Aorta (tissue), 5 donors: ENCODE measurements around the gene GOLGA3. TPM values are rescaled to one million over a fixed set of nuclear protein-coding genes. Genes with fewer than 3 reads are reported as not detected.

Source experiments
- ATAC-seq: fragments of 200-7000 bp; cut with Tn5 transposase; one replicate; pipeline ENCODE4 v1.9.1; 2022; ENCODE audit warnings: moderate library complexity; ENCODE audit not compliant: low FRiP score
- DNase-seq, 2 donors: peaks; one replicate each; pipeline ENCODE4 v3.0.0-alpha.2; 2020
- H3K27ac ChIP-seq, 2 donors: one replicate each; pipeline ENCODE4 v1.5.1; 2013; ENCODE audit warnings: low read length in 2 of 2, mild to moderate bottlenecking in 2 of 2, moderate library complexity in 2 of 2, control low read depth in 1 of 2, inconsistent platforms in 1 of 2, low read depth in 1 of 2
- H3K27me3 ChIP-seq, 2 donors: one replicate each; pipeline ENCODE4 v1.6.1; 2013; ENCODE audit warnings: control low read depth in 1 of 2, low read length in 1 of 2, mild to moderate bottlenecking in 1 of 2, moderate library complexity in 1 of 2; ENCODE audit not compliant: insufficient read depth in 2 of 2, control insufficient read depth in 1 of 2
- H3K36me3 ChIP-seq, 2 donors: one replicate each; pipeline ENCODE4 v1.6.1; 2013; ENCODE audit warnings: control low read depth in 1 of 2, low read length in 1 of 2, mild to moderate bottlenecking in 1 of 2; ENCODE audit not compliant: insufficient read depth in 2 of 2, control insufficient read depth in 1 of 2
- H3K4me1 ChIP-seq, 2 donors: one replicate each; pipeline ENCODE4 v1.6.1; 2013; ENCODE audit warnings: low read length in 2 of 2, control low read depth in 1 of 2, mild to moderate bottlenecking in 1 of 2, moderate library complexity in 1 of 2; ENCODE audit not compliant: insufficient read depth in 2 of 2, control insufficient read depth in 1 of 2
- H3K4me3 ChIP-seq, 2 donors: one replicate each; pipeline ENCODE4 v1.5.1; 2013; ENCODE audit warnings: low read length in 2 of 2, control low read depth in 1 of 2, mild to moderate bottlenecking in 1 of 2
- H3K9me3 ChIP-seq: one replicate; pipeline ENCODE4 v1.6.1; 2013; ENCODE audit warnings: mild to moderate bottlenecking, low read length; ENCODE audit not compliant: control insufficient read depth
- WGBS, 2 donors: extraction: QIAGEN DNeasy Blood & Tissue Kit; methylation state at CpG; one replicate each; pipeline ENCODE4 v1.1.7; 2013; 5-methylcytosine and 5-hydroxymethylcytosine counted together
- intact Hi-C, 2 donors: fragments of 100-400 bp; cut with DNase I; formaldehyde crosslinking; loops; one replicate each; pipeline versions ENCODE4 v1.14.2 to v1.15.0; 2022
- polyA plus RNA-seq, 2 donors: library from polyadenylated mRNA; stranded (reverse); fragments of 200-250 nt; gene quantifications; one replicate each; pipeline ENCODE4 v1.2.3, GENCODE V29; 2013
- total RNA-seq, 2 donors: library from RNA; stranded (reverse); fragmentation: NEBNext Ultra II Directional; extraction: Animal tissue kit (Norgen Biotek cat#: 25700); gene quantifications; one replicate each; pipeline ENCODE4 v1.2.1, GENCODE V29; 2021
- donor health status: healthy with polysubstance abuse.
- donor health status: Bipolar disorder and iron deficiency.
- donor health status: DM: no; HTN: no; CAD: no.
- donor health status: DM: no; HTN: no; CAD: no.
- donor health status: DM: yes; HTN: yes; CAD: no.

Gene GOLGA3
- total and polyA plus RNA-seq, 4 donors, result 17.9 to 91.2 (median 52.4) TPM

DNA sequence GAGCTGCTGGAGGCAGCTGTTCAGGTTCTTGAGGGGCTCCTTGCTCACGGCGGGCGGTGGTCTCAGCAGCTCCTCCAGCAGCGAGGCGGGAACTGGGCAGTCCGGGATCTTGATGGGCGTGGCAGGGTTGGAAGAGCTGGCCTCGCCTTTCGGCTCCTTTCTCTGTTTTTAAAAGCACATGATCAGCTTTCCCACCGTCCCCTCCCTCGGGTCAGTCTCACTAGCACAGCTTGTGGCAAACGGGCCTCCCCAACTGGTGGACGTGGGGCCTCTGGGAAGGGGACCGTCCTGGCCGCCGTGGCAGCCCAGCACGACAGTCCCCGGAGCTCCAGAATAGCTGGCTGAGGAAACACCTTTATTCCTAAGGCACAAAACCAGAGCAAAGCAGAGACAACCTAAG, 54.5 kb downstream of the GOLGA3 start:
- 87 to 92% methylated on average over 18 of the region's 18 CpGs for WGBS, 2 donors
- ATAC-seq (no peak), DNase-seq (no peak)
- Histone ChIP-seq H3K27ac (no peak overlapping the region), H3K4me1 (no peaks in the 10 kb centered on the region), H3K9me3 (no peaks in the 10 kb centered on the region), H3K27me3 (no peaks in the 10 kb centered on the region), H3K4me3 (no peak overlapping the region), H3K36me3 (peaks cover 5 to 10% of the 10 kb centered on the region in 2 donors)
- intact Hi-C loops, result no loop called here

GRCh38 chr12:132773077-132773955, 55.4 kb downstream of the GOLGA3 start:
- H3K4me3 ChIP-seq, result no peak overlapping the region
- ATAC-seq, result no peak
- H3K9me3 ChIP-seq, result no peaks in the 10 kb centered on the region
- no peak overlapping the region for H3K27ac ChIP-seq
- intact Hi-C loops, result no loop called here
- H3K4me1 ChIP-seq, result no peaks in the 10 kb centered on the region
- H3K27me3 ChIP-seq, result no peaks in the 10 kb centered on the region
- 85 to 87% methylated on average over 41 of the region's 41 CpGs for WGBS, 2 donors
- H3K36me3 ChIP-seq, result peaks cover 5 to 10% of the 10 kb centered on the region in 2 donors
- no peak for DNase-seq

- 80 to 84% methylated on average over 14 of the region's 14 CpGs for WGBS, 2 donors
- Histone ChIP-seq H3K27ac (no peak overlapping the region), H3K36me3 (peaks cover 5 to 10% of the 10 kb centered on the region in 2 donors), H3K4me3 (no peak overlapping the region), H3K27me3 (no peaks in the 10 kb centered on the region), H3K4me1 (no peaks in the 10 kb centered on the region), H3K9me3 (no peaks in the 10 kb centered on the region)
- DNase-seq, result peak in 1 of 2 donors; percentile 77
- no peak for ATAC-seq
- intact Hi-C loops, result no loop called here
These were observed 56.1 kb downstream of the GOLGA3 start for GRCh38 chr12:132772606-132773005.

DNA sequence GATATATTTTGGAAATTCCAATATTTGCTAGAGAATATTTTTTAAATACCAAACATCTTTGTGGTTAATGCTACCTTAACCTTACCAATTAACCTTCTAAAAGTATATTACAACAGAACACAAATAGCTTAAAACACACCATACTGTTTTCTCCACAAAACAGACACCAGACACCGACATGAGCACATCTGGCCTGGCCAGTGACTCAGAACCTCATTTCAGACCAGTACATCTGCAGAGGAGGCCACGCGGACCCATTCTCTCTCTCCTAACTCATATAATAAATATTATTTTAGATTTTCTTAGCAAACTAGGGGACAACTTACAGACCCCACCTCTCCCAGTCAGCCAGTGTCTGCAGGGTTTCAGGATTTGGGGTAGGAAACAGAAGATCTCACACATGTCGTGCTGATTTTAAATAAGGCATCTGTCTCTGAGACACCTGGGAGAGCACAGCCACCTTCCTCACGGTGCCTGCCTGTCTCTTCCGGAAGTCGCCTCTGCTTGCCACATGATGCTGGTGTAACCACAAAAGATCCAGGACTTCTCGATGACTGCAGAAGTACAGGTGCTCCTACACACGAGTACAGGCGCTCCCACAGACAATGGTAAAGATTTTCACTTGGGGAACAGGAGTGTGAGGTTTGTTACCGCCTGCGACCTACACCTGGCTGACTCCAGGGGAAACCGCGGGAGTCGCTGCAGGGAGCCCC, 57.4 kb downstream of the GOLGA3 start:
- no peak overlapping the region for H3K27ac ChIP-seq

DNA sequence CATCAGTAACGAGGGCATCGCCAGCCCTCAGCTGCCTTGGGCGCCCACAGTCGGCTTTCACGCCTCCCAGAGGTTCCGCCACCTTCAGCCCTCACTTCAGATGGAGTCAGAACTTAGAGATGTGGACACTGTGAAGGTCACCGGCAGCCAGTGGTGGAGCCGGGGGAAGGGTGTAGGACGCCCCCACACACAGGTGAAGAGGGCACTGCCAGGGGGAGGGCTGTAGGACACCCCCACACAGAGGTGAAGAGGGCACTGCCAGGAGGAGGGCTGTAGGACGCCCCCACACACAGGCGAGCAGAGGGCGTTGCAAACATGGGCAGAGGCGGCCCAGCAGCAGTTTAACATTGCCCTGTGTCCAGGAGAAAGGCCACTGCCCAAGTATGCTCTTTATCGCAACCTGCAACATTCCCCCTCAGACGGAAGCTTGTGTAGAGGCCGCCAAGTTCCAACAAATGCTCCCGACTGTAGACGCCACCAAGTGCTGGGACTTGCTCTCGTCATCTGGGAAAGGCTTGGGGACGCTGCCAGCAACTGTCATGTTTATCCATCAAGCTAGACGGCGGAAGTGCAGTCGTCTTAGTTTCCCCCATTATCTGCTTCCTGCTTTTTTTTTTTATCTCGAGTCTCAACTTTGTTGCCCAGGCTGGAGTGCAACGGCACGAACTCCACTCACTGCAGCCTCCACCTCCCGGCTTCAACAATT, 62.1 kb downstream of the GOLGA3 start:
- Histone ChIP-seq H3K36me3 (peaks cover 0 to 3% of the 10 kb centered on the region in 2 donors), H3K4me3 (no peak overlapping the region), H3K27ac (no peak overlapping the region), H3K4me1 (no peaks in the 10 kb centered on the region), H3K27me3 (no peaks in the 10 kb centered on the region), H3K9me3 (no peaks in the 10 kb centered on the region)
- ATAC-seq (no peak), DNase-seq (peak in 1 of 2 donors; percentile 89)
- 38 to 39% methylated on average over 27 of the region's 27 CpGs for WGBS, 2 donors
- intact Hi-C loops, result no loop called here

More for the DNA sequence above, 57.4 kb downstream of the GOLGA3 start:
- ATAC-seq, result no peak
- no peak for DNase-seq
- Histone ChIP-seq H3K36me3 (peaks cover 5 to 8% of the 10 kb centered on the region in 2 donors), H3K27me3 (no peaks in the 10 kb centered on the region), H3K9me3 (no peaks in the 10 kb centered on the region), H3K4me3 (no peak overlapping the region), H3K4me1 (no peaks in the 10 kb centered on the region)
- 92 to 96% methylated on average over 15 of the region's 15 CpGs for WGBS, 2 donors
- intact Hi-C loops, result no loop called here

DNA sequence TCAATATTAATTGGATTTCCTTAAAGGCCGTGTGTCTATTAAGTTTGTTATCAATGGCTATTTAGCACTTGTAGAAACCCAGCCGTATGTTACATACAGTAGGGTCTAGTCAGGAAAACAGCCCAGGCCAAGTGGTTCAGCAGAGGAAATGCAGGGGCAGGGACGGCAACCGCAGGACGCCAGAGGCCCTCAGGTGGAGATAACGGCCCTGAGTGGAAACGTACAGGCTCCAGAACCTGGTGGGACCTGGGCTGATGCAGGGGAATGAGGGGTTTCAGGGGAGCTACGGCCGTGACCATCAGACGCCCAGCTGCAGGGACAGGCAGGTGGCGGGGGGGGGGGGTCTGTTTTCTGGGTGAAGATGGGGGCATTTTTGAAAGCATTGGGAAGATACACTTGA, 63.3 kb downstream of the GOLGA3 start:
- Histone ChIP-seq H3K9me3 (no peaks in the 10 kb centered on the region), H3K27me3 (no peaks in the 10 kb centered on the region), H3K4me3 (no peak overlapping the region), H3K4me1 (no peaks in the 10 kb centered on the region), H3K36me3 (peaks cover 0 to 2% of the 10 kb centered on the region in 2 donors), H3K27ac (no peak overlapping the region)
- no peak for ATAC-seq
- DNase-seq, result no peak
- 78 to 86% methylated on average over 11 of the region's 11 CpGs for WGBS, 2 donors
- intact Hi-C loops, result no loop called here

DNA sequence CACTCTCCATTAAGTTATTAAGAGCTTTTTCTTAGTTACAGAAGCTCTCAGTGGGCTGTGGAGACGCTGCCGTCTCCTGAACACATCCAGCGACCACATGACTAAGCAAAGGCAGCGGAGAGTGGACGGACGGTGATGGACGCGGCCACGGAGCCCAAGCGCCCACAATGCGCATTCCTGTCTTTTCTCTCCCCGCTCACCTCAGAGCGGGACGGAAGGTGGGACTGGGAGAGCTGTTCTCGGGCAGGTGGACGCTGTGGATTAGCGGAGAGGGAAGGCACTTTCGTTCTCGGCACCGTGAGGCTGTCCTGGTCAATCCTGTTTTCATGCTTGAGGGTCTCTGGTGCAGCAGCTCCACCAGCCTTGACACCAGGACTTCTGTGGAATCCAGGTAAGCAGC, 64.4 kb downstream of the GOLGA3 start:
- H3K27ac ChIP-seq, result no peak overlapping the region
- WGBS, 2 donors, result 91 to 94% methylated on average over 20 of the region's 20 CpGs
- no peak for DNase-seq
- peaks cover 0 to 2% of the 10 kb centered on the region in 2 donors for H3K4me1 ChIP-seq
- no peaks in the 10 kb centered on the region for H3K9me3 ChIP-seq
- H3K36me3 ChIP-seq, result no peaks in the 10 kb centered on the region
- H3K4me3 ChIP-seq, result no peak overlapping the region
- intact Hi-C loops, result loop anchor here in 1 of 2 donors (5.0 kb wide), 1 partner anchor 63 kb away; the partner anchor contains the start of gene GOLGA3
- ATAC-seq, result no peak
- no peaks in the 10 kb centered on the region for H3K27me3 ChIP-seq

- Histone ChIP-seq H3K4me1 (peaks cover 0 to 2% of the 10 kb centered on the region in 2 donors), H3K27me3 (no peaks in the 10 kb centered on the region), H3K9me3 (no peaks in the 10 kb centered on the region), H3K4me3 (peak overlapping the region; percentile 98), H3K27ac (peak overlapping the region; percentile 94 to 96), H3K36me3 (no peaks in the 10 kb centered on the region)
- intact Hi-C loops, result loop anchor here in 1 of 2 donors (2.0 to 5.0 kb wide), 2 partner anchors 51 to 65 kb away; partner anchors contain the start of genes GOLGA3 and PGAM5
- DNase-seq (peak; percentile 91 to 95), ATAC-seq (peak; percentile 96)
- 0% methylated on average over 70 to 89 of the region's 89 CpGs for WGBS, 2 donors
These were observed 66.6 kb downstream of the GOLGA3 start for GRCh38 chr12:132761921-132762583.
